ENCODE results near the gene MOB1B.
"Not testable (repeated sequence)": the region's sequence is repeated elsewhere in the genome, so short reads cannot be mapped to it uniquely, and the experiment has no call there.

Gene MOB1B

GRCh38 chr4:71009086-71009485 lies 106.9 kb downstream of the MOB1B start:
- DNase-seq (ENCODE audit: low read depth): no peak

DNA sequence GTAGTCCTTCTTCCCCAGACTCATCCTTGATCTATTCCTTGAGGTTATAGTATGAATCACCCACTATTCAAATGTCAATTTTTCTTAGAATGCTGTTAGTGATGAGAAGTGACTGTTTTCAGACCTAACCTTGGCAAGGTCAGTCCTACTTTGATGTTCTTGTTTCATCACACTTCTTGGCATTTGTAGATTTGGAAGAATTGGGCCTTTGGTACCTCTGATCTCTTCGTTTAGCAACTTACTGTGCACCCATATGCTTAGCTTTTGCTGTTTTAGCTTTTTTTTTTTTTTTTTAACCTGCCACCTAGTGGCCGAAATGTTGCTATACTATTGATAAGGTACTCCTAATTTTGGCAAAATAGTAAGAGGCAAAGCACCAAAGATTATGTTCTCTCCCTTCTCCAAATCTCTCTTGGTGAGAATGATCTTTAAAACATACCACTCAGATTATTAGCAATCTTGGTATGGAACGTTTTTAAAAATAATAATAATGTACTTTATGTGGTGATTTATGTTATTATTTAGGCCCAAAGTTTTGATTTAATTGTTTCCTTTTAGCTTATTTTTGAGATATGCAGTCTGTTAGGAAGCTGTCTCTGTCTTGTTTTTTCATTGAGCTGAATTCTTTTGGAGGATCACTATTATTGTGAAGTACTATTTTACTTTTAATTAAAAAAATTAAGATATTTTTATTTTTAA lies 107.9 kb downstream of the MOB1B start:
- DNase-seq (ENCODE audit: low read depth): peak; percentile 48

- DNase-seq (ENCODE audit: low read depth): no peak
These were observed 109.3 kb downstream of the MOB1B start for GRCh38 chr4:71011451-71011850.

DNA sequence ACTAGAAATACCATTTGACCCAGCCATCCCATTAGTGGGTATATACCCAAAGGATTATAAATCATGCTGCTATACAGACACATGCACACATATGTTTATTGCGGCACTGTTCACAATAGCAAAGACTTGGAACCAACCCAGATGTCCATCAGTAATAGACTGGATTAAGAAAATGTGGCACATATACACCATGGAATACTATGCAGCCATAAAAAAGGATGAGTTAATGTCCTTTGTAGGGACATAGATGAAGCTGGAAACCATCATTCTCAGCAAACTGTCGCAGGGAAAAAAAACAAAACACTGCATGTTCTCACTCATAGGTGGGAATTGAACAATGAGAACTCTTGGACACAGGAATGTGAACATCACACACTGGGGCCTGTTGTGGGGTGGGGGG lies 115.2 kb downstream of the MOB1B start:
- DNase-seq (ENCODE audit: low read depth): not testable (repeated sequence)

DNA sequence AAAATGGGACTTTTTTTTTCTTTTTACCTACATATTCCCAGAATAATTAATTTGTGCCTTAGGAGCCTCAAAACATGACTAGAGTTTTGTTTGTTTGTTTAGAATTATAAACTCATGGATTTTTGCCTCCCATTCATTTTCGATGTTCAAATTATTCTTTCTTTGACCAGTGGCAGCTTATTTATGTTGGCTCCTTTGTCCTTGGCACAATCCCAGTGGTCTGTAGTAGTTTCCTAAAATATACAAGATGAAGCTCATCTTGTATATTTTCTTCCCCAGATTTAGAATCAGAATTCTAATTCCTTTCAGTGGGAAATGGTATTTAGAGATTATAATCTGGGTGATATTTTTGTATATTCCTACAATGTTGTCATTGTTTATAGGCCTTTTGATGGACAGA lies 118.4 kb downstream of the MOB1B start:
- no peak for DNase-seq (ENCODE audit: low read depth)

DNA sequence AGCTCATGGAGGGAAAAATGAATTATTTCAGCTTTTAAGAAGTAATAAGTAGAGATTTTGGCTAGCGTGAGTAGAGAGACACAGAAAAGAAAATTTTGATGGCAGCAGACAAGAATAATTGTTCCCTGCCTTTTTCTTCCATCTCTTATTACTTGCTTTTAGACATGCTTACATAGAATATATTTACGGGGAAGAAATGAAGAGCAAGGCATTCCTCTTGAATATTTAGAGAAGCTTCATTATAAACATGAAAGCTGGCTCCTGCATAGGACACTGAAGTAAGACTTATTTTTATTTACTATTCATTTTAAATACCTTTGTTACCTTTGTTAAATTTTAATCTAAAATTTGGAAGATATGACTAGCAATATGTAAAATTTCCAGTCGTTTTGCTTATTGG lies 123.5 kb downstream of the MOB1B start:
- no peak for DNase-seq (ENCODE audit: low read depth)

GRCh38 chr4:71026086-71026485 lies 123.9 kb downstream of the MOB1B start:
- peak; percentile 71 for DNase-seq (ENCODE audit: low read depth)

DNA sequence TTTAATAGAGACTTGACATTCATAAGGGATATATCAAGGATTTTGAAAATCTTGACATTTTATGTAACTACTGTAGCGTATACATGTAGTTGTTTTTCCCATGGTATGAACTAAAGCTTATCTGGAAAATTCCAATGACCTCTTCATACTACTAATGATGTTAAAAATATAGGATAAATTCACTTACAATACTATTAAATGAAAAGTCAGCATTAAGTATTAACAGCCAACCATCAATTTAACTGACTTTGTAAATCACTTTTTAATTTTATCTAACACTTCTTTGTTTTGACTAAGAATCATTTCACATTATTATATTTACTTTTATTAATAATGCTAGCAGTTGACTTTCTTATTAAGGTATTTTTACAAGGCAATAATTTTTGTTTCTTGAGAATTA lies 125.4 kb downstream of the MOB1B start:
- DNase-seq (ENCODE audit: low read depth): no peak

GRCh38 chr4:71029504-71029903 lies 127.3 kb downstream of the MOB1B start:
- no peak for DNase-seq (ENCODE audit: low read depth)

GRCh38 chr4:71032106-71032505 lies 129.9 kb downstream of the MOB1B start:
- DNase-seq (ENCODE audit: low read depth): peak; percentile 47

All from HS-5 (cell line).